H9 (cell line): ENCODE data around the gene SERTAD2. TPM values are rescaled to one million over a fixed set of nuclear protein-coding genes. Genes with fewer than 3 reads are reported as not detected.
A peak's percentile ranks its signal among the peaks of the same experiment; 100 is the strongest.

Experiments
- DNase-seq: peaks from one replicate; pipeline ENCODE4 v3.0.0-alpha.2; 2017
- H2AFZ ChIP-seq: one replicate; pipeline ENCODE4 v1.6.1; 2013; ENCODE audit warnings: mild to moderate bottlenecking, low read length, control low read depth, moderate library complexity
- H2AK5ac ChIP-seq: 2 replicates; pipeline ENCODE4 v1.6.1; 2013; ENCODE audit warnings: low read length, control low read depth, mixed read lengths; ENCODE audit not compliant: insufficient read length
- H2BK120ac ChIP-seq: one replicate; pipeline ENCODE4 v1.6.1; 2013; ENCODE audit warnings: low read depth, mild to moderate bottlenecking, low read length, control low read depth, inconsistent platforms; ENCODE audit not compliant: poor library complexity, severe bottlenecking
- H2BK12ac ChIP-seq: 2 replicates; pipeline ENCODE4 v1.6.1; 2013; ENCODE audit warnings: low read length, control low read depth, mixed read lengths, low read depth; ENCODE audit not compliant: insufficient read length
- H2BK15ac ChIP-seq: 2 replicates; pipeline ENCODE4 v1.6.1; 2013; ENCODE audit warnings: low read depth, low read length, control low read depth
- H2BK20ac ChIP-seq: one replicate; pipeline ENCODE4 v1.6.1; 2013; ENCODE audit warnings: low read depth, mild to moderate bottlenecking, low read length, control low read depth, inconsistent platforms; ENCODE audit not compliant: poor library complexity, severe bottlenecking
- H2BK5ac ChIP-seq: 2 replicates; pipeline ENCODE4 v1.6.1; 2013; ENCODE audit warnings: low read length, control low read depth, mixed read lengths; ENCODE audit not compliant: insufficient read length
- H3K14ac ChIP-seq: 2 replicates; pipeline ENCODE4 v1.6.1; 2013; ENCODE audit warnings: low read length, control low read depth; ENCODE audit not compliant: insufficient read depth
- H3K18ac ChIP-seq: 2 replicates; pipeline ENCODE4 v1.6.1; 2013; ENCODE audit warnings: low read depth, mild to moderate bottlenecking, mixed read lengths, low read length, control low read depth; ENCODE audit not compliant: insufficient read length
- H3K23ac ChIP-seq: 2 replicates; pipeline ENCODE4 v1.6.1; 2013; ENCODE audit warnings: low read length, control low read depth, mixed read lengths, low read depth; ENCODE audit not compliant: insufficient read length
- H3K23me2 ChIP-seq: 2 replicates; pipeline ENCODE4 v1.6.1; 2013; ENCODE audit warnings: low read depth, mild to moderate bottlenecking, mixed read lengths, low read length, control low read depth; ENCODE audit not compliant: insufficient read length, poor library complexity, severe bottlenecking
- H3K27ac ChIP-seq: 2 replicates; pipeline ENCODE4 v1.5.1; 2013; ENCODE audit warnings: low read length, control low read depth, mixed read lengths, low read depth; ENCODE audit not compliant: insufficient read length
- H3K27me3 ChIP-seq: 2 replicates; pipeline ENCODE4 v1.6.1; 2013; ENCODE audit warnings: low read length, control low read depth, inconsistent platforms; ENCODE audit not compliant: insufficient read depth
- H3K4ac ChIP-seq: 2 replicates; pipeline ENCODE4 v1.6.1; 2013; ENCODE audit warnings: low read depth, mild to moderate bottlenecking, control low read depth, inconsistent platforms, low read length, moderate library complexity
- H3K4me1 ChIP-seq: 2 replicates; pipeline ENCODE4 v1.6.1; 2013; ENCODE audit warnings: low read length, control low read depth, inconsistent platforms; ENCODE audit not compliant: insufficient read depth
- H3K4me2 ChIP-seq: 2 replicates; pipeline ENCODE4 v1.6.1; 2013; ENCODE audit warnings: low read length, control low read depth, mixed read lengths; ENCODE audit not compliant: insufficient read length, insufficient read depth
- H3K56ac ChIP-seq: 2 replicates; pipeline ENCODE4 v1.6.1; 2013; ENCODE audit warnings: low read depth, mild to moderate bottlenecking, mixed read lengths, low read length, control low read depth; ENCODE audit not compliant: insufficient read length
- H3K79me1 ChIP-seq: 2 replicates; pipeline ENCODE4 v1.6.1; 2013; ENCODE audit warnings: low read depth, mild to moderate bottlenecking, moderate library complexity, low read length, control low read depth, inconsistent platforms; ENCODE audit not compliant: insufficient read depth, poor library complexity, severe bottlenecking
- H3K79me2 ChIP-seq: 2 replicates; pipeline ENCODE4 v1.6.1; 2013; ENCODE audit warnings: low read length, control low read depth, inconsistent platforms; ENCODE audit not compliant: insufficient read depth
- H3K9ac ChIP-seq: 2 replicates; pipeline ENCODE4 v1.6.1; 2013; ENCODE audit warnings: low read length, control low read depth, mixed read lengths; ENCODE audit not compliant: insufficient read length; ENCODE audit errors: extremely low read depth
- H3K9me3 ChIP-seq: one replicate; pipeline ENCODE4 v1.6.1; 2013; ENCODE audit warnings: low read depth, low read length, inconsistent platforms; ENCODE audit not compliant: control insufficient read depth
- H3T11ph ChIP-seq: one replicate; pipeline ENCODE4 v1.6.1; 2013; ENCODE audit warnings: mild to moderate bottlenecking, low read length, control low read depth, inconsistent platforms
- H4K20me1 ChIP-seq: one replicate; pipeline ENCODE4 v1.6.1; 2013; ENCODE audit not compliant: control insufficient read depth, insufficient read length, insufficient read depth
- H4K5ac ChIP-seq: 2 replicates; pipeline ENCODE4 v1.6.1; 2013; ENCODE audit warnings: low read depth, mild to moderate bottlenecking, mixed read lengths, low read length, control low read depth; ENCODE audit not compliant: insufficient read length
- H4K8ac ChIP-seq: replicated peaks from 2 replicates; pipeline ENCODE4 v1.6.1; 2013; ENCODE audit warnings: low read length, control low read depth, mixed read lengths, low read depth; ENCODE audit not compliant: insufficient read length
- H4K91ac ChIP-seq: 2 replicates; pipeline ENCODE4 v1.6.1; 2013; ENCODE audit warnings: low read depth, mild to moderate bottlenecking, moderate library complexity, mixed read lengths, low read length, control low read depth; ENCODE audit not compliant: insufficient read length
- H3K27ac Mint-ChIP-seq, 3 experiments: 2 replicates in 2 of 3; 3 replicates in 1 of 3; pipeline ENCODE4 v1.8.0; 2020 to 2021; ENCODE audit warnings: mixed read lengths in 3 of 3, mild to moderate bottlenecking in 1 of 3, moderate library complexity in 1 of 3
- H3K27me3 Mint-ChIP-seq: 2 replicates; pipeline ENCODE4 v1.8.0; 2021; ENCODE audit warnings: low read depth, mild to moderate bottlenecking, moderate library complexity, mixed read lengths
- H3K36me3 Mint-ChIP-seq, 3 experiments: 2 replicates in 2 of 3; 3 replicates in 1 of 3; pipeline ENCODE4 v1.8.0; 2020 to 2021; ENCODE audit warnings: low read depth in 3 of 3, mixed read lengths in 3 of 3; ENCODE audit not compliant: insufficient read depth in 1 of 3
- H3K4me1 Mint-ChIP-seq, 2 experiments: 2 replicates each; pipeline ENCODE4 v1.8.0; 2020; ENCODE audit warnings: mixed read lengths in 2 of 2
- H3K4me3 Mint-ChIP-seq, 2 experiments: 2 replicates in 1 of 2; 3 replicates in 1 of 2; pipeline ENCODE4 v1.8.0; 2020 to 2021; ENCODE audit warnings: mild to moderate bottlenecking in 2 of 2, mixed read lengths in 2 of 2, moderate library complexity in 1 of 2
- H3K9me3 Mint-ChIP-seq, 2 experiments: 2 replicates in 1 of 2; 3 replicates in 1 of 2; pipeline ENCODE4 v1.8.0; 2020; ENCODE audit warnings: mild to moderate bottlenecking in 2 of 2, mixed read lengths in 2 of 2, moderate library complexity in 1 of 2
- WGBS: extraction: QIAGEN DNeasy Blood & Tissue Kit; methylation state at CpG from one replicate; pipeline ENCODE4 v1.1.7; 2013; ENCODE audit warnings: missing lambda C conversion rate, low lambda C conversion rate, mixed read lengths; ENCODE audit not compliant: insufficient read length; ENCODE audit errors: extremely low coverage; 5-methylcytosine and 5-hydroxymethylcytosine counted together
- total RNA-seq: library from RNA; stranded (reverse); gene quantifications from 2 replicates; pipeline ENCODE4 v1.2.1, GENCODE V29; 2021
- TF ChIP-seq, protein P1 (sequence below): fragments of 200-600 bp; sonication (generic); conservative IDR thresholded peaks from 3 replicates; pipeline ENCODE4 v1.8.0; 2021; ENCODE audit warnings: antibody characterized with exemption, mild to moderate bottlenecking

Gene SERTAD2
- total RNA-seq, 1 experiment from 2014 or later, result 3.5 TPM

DNA sequence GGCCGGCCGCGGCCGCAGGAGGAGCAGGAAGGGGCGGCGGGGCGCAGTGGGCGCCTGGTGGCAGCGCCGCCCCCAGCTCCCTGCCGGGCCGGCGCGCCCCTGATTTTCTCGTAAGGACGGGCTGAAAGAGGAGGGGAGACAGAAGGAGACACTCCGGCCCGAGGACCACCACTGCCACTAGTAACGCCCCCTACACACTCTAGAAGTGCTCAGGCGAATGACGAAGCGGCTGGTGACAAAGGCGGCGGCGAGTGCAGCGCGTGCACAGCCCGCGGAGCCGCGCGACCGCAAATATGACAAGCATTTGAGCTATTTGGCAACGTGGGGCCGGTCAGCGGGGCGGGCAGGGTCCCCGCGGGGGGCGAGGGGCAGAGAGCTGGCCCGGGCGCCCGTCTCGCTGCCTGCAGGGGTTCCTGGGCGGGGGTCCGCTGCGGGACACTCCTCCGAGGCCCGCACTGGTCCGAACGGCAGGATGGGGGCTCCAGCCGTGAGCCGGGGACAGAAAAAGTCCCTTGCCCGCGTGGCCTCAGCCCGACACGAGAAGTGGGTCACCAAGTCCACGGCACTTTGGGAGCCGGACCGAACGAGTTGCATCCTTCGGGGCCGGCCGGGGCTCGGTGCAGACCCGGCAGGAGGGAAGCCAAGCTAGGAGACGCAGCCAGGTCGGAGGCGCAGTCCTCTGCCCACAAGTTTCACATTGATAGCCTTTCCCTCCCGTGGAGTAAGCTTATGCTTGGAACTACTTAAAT lies 524 bp upstream of the SERTAD2 start:
- Mint-ChIP-seq H3K36me3 (no peaks in the 10 kb centered on the region), H3K27ac (peak overlapping the region in 2 of 3 experiments; percentile 55 to 77; a peak in 2 of 7 replicates), H3K4me1 (peaks cover 31 to 34% of the 10 kb centered on the region in 2 experiments), H3K4me3 (peak overlapping the region; percentile 77 to 87), H3K9me3 (no peaks in the 10 kb centered on the region), H3K27me3 (peaks cover 52% of the 10 kb centered on the region)
- 0 out of 2 replicates have a peak, but pooled peaks cover 3% of the 10 kb centered on the region for H3K79me2 ChIP-seq
- no peak overlapping the region for H2BK5ac ChIP-seq
- H2BK12ac ChIP-seq, result no peak overlapping the region
- no peak overlapping the region for H4K91ac ChIP-seq
- peaks cover 18% of the 10 kb centered on the region for H3K23me2 ChIP-seq
- WGBS, result no CpG with 5 or more reads among the region's 70 CpGs
- no peak overlapping the region for H4K8ac ChIP-seq
- peak; percentile 76 for DNase-seq
- H3K27me3 ChIP-seq, result no peaks in the 10 kb centered on the region; the same call in 1 of the 2 replicates
- peak overlapping the region; percentile 92 for H3K14ac ChIP-seq
- H3K18ac ChIP-seq, result peak overlapping the region; percentile 92
- H2BK120ac ChIP-seq, result no peak overlapping the region
- H3K4ac ChIP-seq, result no peak overlapping the region
- H3K4me1 ChIP-seq, result peaks cover 2% of the 10 kb centered on the region; the same call in 1 of the 2 replicates
- H3K56ac ChIP-seq, result no peak overlapping the region
- H2AFZ ChIP-seq, result no peak overlapping the region
- H3K9me3 ChIP-seq, result no peaks in the 10 kb centered on the region
- H3K27ac ChIP-seq, result no peak overlapping the region
- H3K4me2 ChIP-seq, result peak overlapping the region; percentile 78
- H2AK5ac ChIP-seq, result no peak overlapping the region
- H2BK15ac ChIP-seq, result no peak overlapping the region
- no peak overlapping the region for H4K5ac ChIP-seq
- no peaks in the 10 kb centered on the region for H3K79me1 ChIP-seq
- H2BK20ac ChIP-seq, result no peak overlapping the region
- H3T11ph ChIP-seq, result no peak overlapping the region
- TF ChIP-seq, protein P1, sequence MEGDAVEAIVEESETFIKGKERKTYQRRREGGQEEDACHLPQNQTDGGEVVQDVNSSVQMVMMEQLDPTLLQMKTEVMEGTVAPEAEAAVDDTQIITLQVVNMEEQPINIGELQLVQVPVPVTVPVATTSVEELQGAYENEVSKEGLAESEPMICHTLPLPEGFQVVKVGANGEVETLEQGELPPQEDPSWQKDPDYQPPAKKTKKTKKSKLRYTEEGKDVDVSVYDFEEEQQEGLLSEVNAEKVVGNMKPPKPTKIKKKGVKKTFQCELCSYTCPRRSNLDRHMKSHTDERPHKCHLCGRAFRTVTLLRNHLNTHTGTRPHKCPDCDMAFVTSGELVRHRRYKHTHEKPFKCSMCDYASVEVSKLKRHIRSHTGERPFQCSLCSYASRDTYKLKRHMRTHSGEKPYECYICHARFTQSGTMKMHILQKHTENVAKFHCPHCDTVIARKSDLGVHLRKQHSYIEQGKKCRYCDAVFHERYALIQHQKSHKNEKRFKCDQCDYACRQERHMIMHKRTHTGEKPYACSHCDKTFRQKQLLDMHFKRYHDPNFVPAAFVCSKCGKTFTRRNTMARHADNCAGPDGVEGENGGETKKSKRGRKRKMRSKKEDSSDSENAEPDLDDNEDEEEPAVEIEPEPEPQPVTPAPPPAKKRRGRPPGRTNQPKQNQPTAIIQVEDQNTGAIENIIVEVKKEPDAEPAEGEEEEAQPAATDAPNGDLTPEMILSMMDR, result no peak
- no peak overlapping the region for H3K23ac ChIP-seq
- H4K20me1 ChIP-seq, result no peaks in the 10 kb centered on the region
- peak overlapping the region; percentile 73 for H3K9ac ChIP-seq
